Astrocyte of the cerebellum (primary cell): Measurements from ENCODE around the gene PCLO.

ENCODE experiments used
- DNase-seq: peaks from one replicate; pipeline ENCODE4 v3.0.0-alpha.2; 2011; ENCODE audit warnings: low read depth
- H3K4me3 ChIP-seq: 2 replicates; pipeline ENCODE4 v1.5.1; 2011; ENCODE audit warnings: mild to moderate bottlenecking, low read depth, low read length, moderate library complexity
- CTCF ChIP-seq: IDR thresholded peaks from 2 replicates; pipeline ENCODE4 v1.5.1; 2012; ENCODE audit warnings: low read length, low read depth, moderate library complexity, mild to moderate bottlenecking; ENCODE audit errors: missing control alignments
- in situ Hi-C: cut with HindIII; loops from 2 replicates; pipeline ENCODE4 v1.10.0; 2017; ENCODE audit warnings: low sequenced_read_pairs

Gene PCLO

GRCh38 chr7:83161186-83161585 lies 1.5 kb downstream of the PCLO start:
- H3K4me3 ChIP-seq, result no peak overlapping the region
- TF ChIP-seq CTCF, result no peak
- in situ Hi-C loops, result no loop called here
- DNase-seq, result no peak

- no peak for TF ChIP-seq CTCF
- no peak for DNase-seq
- no peak overlapping the region for H3K4me3 ChIP-seq
- in situ Hi-C loops, result no loop called here
Measured at GRCh38 chr7:83159731-83160130, 3.0 kb downstream of the PCLO start.

GRCh38 chr7:83156006-83156405 lies 6.7 kb downstream of the PCLO start:
- no peak for TF ChIP-seq CTCF
- no peak for DNase-seq
- no peak overlapping the region for H3K4me3 ChIP-seq
- in situ Hi-C loops, result no loop called here

GRCh38 chr7:83155407-83155806 lies 7.3 kb downstream of the PCLO start:
- no peak for DNase-seq
- in situ Hi-C loops, result no loop called here
- TF ChIP-seq CTCF, result no peak
- H3K4me3 ChIP-seq, result no peak overlapping the region

- no peak for TF ChIP-seq CTCF
- in situ Hi-C loops, result no loop called here
- no peak overlapping the region for H3K4me3 ChIP-seq
- no peak for DNase-seq
Measured at GRCh38 chr7:83153419-83153818, 9.3 kb downstream of the PCLO start.

- H3K4me3 ChIP-seq, result no peak overlapping the region
- TF ChIP-seq CTCF, result no peak
- in situ Hi-C loops, result no loop called here
- no peak for DNase-seq
Measured at GRCh38 chr7:83150310-83150709, 12.4 kb downstream of the PCLO start.

- no peak overlapping the region for H3K4me3 ChIP-seq
- peak; percentile 16 for DNase-seq
- in situ Hi-C loops, result no loop called here
- no peak for TF ChIP-seq CTCF
Measured at GRCh38 chr7:83149466-83149865, 13.2 kb downstream of the PCLO start.
